ENCODE data around the gene LONP2.

Gene LONP2

DNA sequence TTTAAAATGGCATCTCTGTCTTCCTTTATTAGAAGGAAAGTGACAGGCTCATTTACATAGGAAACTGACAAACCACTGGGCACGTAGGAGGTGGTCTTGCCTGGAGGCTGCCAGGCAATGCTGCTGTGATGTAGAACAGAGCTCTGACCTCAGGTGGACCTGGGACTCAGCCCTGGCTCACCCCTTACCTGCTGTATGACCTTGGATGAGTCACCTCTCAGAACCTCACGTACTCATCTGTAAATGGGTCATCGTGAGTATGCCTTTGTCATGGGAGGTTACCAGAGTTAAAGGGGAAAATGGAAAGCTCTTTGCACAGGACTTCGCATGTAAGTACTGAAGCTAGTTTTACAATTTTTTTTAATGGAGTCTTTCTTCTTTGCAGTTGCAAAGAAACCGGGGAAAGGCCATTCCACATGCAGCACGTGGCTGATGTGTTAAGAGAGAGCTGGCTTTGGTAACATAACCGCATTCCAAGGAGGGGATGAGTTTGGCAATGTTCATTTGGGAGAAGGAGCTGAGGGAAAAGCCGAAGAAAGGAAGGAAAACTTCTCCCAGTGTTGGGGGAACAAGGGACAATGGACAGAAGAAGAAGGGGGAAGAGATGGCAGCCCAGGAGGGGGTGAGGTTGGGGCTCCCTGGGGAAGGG is 37.4 kb upstream of the LONP2 start:
- no peak for DNase-seq (ENCODE audit: low read depth)
- H3K4me3 ChIP-seq (ENCODE audit: low read depth, low read length), result no peak overlapping the region
- TF ChIP-seq, protein P1, sequence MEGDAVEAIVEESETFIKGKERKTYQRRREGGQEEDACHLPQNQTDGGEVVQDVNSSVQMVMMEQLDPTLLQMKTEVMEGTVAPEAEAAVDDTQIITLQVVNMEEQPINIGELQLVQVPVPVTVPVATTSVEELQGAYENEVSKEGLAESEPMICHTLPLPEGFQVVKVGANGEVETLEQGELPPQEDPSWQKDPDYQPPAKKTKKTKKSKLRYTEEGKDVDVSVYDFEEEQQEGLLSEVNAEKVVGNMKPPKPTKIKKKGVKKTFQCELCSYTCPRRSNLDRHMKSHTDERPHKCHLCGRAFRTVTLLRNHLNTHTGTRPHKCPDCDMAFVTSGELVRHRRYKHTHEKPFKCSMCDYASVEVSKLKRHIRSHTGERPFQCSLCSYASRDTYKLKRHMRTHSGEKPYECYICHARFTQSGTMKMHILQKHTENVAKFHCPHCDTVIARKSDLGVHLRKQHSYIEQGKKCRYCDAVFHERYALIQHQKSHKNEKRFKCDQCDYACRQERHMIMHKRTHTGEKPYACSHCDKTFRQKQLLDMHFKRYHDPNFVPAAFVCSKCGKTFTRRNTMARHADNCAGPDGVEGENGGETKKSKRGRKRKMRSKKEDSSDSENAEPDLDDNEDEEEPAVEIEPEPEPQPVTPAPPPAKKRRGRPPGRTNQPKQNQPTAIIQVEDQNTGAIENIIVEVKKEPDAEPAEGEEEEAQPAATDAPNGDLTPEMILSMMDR (IDR thresholded peaks at IDR 0.05; ENCODE audit: control insufficient read depth, extremely low read depth, insufficient read depth), result no peak

- no peak overlapping the region for H3K4me3 ChIP-seq (ENCODE audit: low read depth, low read length)
- DNase-seq (ENCODE audit: low read depth), result no peak
Measured at GRCh38 chr16:48210747-48211146, 33.4 kb upstream of the LONP2 start.

DNA sequence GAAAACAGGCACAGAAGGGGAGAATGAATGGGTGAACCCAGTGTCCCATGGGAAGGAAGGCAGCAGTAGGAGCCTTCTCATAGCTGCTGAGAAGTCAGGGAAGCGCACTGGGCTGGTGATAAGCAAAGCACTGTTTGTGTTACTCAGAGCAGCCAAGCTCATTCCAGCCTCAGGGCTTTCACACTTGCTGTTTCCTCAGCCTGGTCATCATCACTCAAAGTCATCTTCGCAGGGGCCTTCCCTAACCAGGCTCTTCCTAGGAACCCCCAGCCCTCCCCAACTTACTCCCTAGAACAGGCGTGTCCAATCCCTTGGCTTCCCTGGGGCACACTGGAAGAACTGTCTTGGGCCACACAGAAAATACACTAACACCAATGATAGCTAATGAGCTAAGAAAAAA is 32.1 kb upstream of the LONP2 start:
- no peak for DNase-seq (ENCODE audit: low read depth)
- TF ChIP-seq, protein P1 (IDR thresholded peaks at IDR 0.05; ENCODE audit: control insufficient read depth, extremely low read depth, insufficient read depth), result no peak
- H3K4me3 ChIP-seq (ENCODE audit: low read depth, low read length), result no peak overlapping the region

More at GRCh38 chr16:48210747-48211146, 33.4 kb upstream of the LONP2 start:
- TF ChIP-seq, protein P1 (IDR thresholded peaks at IDR 0.05; ENCODE audit: control insufficient read depth, extremely low read depth, insufficient read depth), result no peak

- no peak overlapping the region for H3K4me3 ChIP-seq (ENCODE audit: low read depth, low read length)
- no peak for DNase-seq (ENCODE audit: low read depth)
- TF ChIP-seq, protein P1 (IDR thresholded peaks at IDR 0.05; ENCODE audit: control insufficient read depth, extremely low read depth, insufficient read depth), result no peak
Measured at GRCh38 chr16:48215738-48216137, 28.4 kb upstream of the LONP2 start.

DNA sequence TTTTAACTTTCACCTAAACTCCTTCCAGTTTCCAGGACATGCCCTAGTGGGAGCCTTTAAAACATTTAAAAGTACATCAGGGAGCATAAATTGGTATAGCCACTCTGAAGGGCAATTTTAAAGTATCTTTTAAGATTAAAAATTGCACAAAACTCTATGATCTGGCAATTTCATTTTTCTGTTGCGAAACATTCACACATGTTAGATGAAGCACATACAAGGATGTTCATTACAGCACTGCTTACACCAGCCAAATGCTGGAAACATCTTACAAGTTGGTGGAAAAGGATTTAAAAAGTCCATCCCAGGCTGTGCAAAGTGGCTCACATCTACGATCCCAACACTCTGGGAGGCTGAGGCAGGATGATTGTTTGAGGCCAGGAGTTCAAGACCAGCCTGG is 26.4 kb upstream of the LONP2 start:
- TF ChIP-seq, protein P1 (IDR thresholded peaks at IDR 0.05; ENCODE audit: control insufficient read depth, extremely low read depth, insufficient read depth), result no peak
- H3K4me3 ChIP-seq (ENCODE audit: low read depth, low read length), result no peak overlapping the region
- DNase-seq (ENCODE audit: low read depth), result no peak

DNA sequence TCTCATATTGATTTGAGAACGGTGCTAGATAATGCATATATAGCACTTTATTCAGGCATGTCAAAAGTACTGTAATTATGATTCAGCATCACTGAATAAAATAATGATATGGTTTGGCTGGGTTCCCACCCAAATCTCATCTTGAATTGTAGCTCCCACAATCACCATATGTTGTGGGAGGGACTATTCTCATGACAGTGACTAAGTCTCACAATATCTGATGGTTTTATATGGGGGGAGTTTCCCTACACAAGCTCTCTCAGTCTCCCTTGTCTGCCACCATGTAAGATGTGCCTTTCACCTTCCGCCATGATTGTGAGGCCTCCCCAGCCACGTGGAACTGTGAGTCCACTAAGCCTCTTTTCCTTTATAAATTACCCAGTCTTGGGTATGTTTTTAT is 25.6 kb upstream of the LONP2 start:
- TF ChIP-seq, protein P1 (IDR thresholded peaks at IDR 0.05; ENCODE audit: control insufficient read depth, extremely low read depth, insufficient read depth), result no peak
- H3K4me3 ChIP-seq (ENCODE audit: low read depth, low read length), result no peak overlapping the region
- no peak for DNase-seq (ENCODE audit: low read depth)

- TF ChIP-seq, protein P1 (IDR thresholded peaks at IDR 0.05; ENCODE audit: control insufficient read depth, extremely low read depth, insufficient read depth), result no peak
Measured at GRCh38 chr16:48220891-48221290, 23.2 kb upstream of the LONP2 start.

More at GRCh38 chr16:48220891-48221290, 23.2 kb upstream of the LONP2 start:
- DNase-seq (ENCODE audit: low read depth), result no peak
- no peak overlapping the region for H3K4me3 ChIP-seq (ENCODE audit: low read depth, low read length)
